ENCODE measurements around the gene SH2D3A.
"Not testable (repeated sequence)": the region's sequence is repeated elsewhere in the genome, so short reads cannot be mapped to it uniquely, and the experiment has no call there.

The SH2D3A gene

GRCh38 chr19:6765738-6766356, 1.4 kb downstream of the SH2D3A start:
- no peak for TF ChIP-seq CTCF (IDR thresholded peaks at IDR 0.05; ENCODE audit: borderline replicate concordance, control extremely low read depth, extremely low read depth, insufficient read depth, missing control alignments)
- no peak for DNase-seq (ENCODE audit: low spot score)
- in situ Hi-C loops (cut with MboI; ENCODE audit: low sequenced_read_pairs, unreplicated experiment), result no loop called here

GRCh38 chr19:6762253-6762797, 4.9 kb downstream of the SH2D3A start:
- in situ Hi-C loops (cut with MboI; ENCODE audit: low sequenced_read_pairs, unreplicated experiment); DNase-seq (ENCODE audit: low spot score): not testable (repeated sequence)

GRCh38 chr19:6761053-6761676, 6.1 kb downstream of the SH2D3A start:
- DNase-seq (ENCODE audit: low spot score), result peak; percentile 55
- in situ Hi-C loops (cut with MboI; ENCODE audit: low sequenced_read_pairs, unreplicated experiment), result no loop called here
- TF ChIP-seq CTCF (IDR thresholded peaks at IDR 0.05; ENCODE audit: borderline replicate concordance, control extremely low read depth, extremely low read depth, insufficient read depth, missing control alignments), result no peak

- TF ChIP-seq CTCF (IDR thresholded peaks at IDR 0.05; ENCODE audit: borderline replicate concordance, control extremely low read depth, extremely low read depth, insufficient read depth, missing control alignments), result no peak
- DNase-seq (ENCODE audit: low spot score), result no peak
- in situ Hi-C loops (cut with MboI; ENCODE audit: low sequenced_read_pairs, unreplicated experiment), result no loop called here
These were observed 6.6 kb downstream of the SH2D3A start for GRCh38 chr19:6760606-6761005.

GRCh38 chr19:6754653-6755463, 12.4 kb downstream of the SH2D3A start:
- in situ Hi-C loops (cut with MboI; ENCODE audit: low sequenced_read_pairs, unreplicated experiment), result no loop called here
- no peak for TF ChIP-seq CTCF (IDR thresholded peaks at IDR 0.05; ENCODE audit: borderline replicate concordance, control extremely low read depth, extremely low read depth, insufficient read depth, missing control alignments)
- DNase-seq (ENCODE audit: low spot score), result peak; percentile 18

- no peak for DNase-seq (ENCODE audit: low spot score)
- no peak for TF ChIP-seq CTCF (IDR thresholded peaks at IDR 0.05; ENCODE audit: borderline replicate concordance, control extremely low read depth, extremely low read depth, insufficient read depth, missing control alignments)
- in situ Hi-C loops (cut with MboI; ENCODE audit: low sequenced_read_pairs, unreplicated experiment), result no loop called here
These were observed 13.1 kb downstream of the SH2D3A start for GRCh38 chr19:6754136-6754535.
